Measurements from ENCODE around the gene DCUN1D3.

DCUN1D3 gene

DNA sequence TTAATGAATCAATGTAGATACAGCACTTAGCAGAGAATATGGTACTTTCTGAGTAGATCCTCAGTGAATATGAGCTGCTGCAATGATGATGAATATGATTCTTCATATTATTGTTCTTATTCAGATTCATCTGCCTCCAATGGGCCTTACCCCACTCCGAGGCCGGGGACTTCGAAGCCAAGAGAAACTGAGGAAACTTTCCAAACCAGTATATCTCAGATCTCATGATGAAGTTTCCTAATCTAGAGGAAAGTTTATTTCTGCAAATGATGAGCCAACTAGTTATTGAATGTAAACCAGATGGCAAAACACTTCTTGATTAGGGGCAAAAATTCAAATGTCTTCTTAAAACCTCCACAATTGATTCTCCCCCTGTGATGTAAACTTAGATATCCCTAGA lies 23.7 kb upstream of the DCUN1D3 start:
- Mint-ChIP-seq H3K9me3 (no peaks in the 10 kb centered on the region), H3K27ac (no peak overlapping the region), H3K27me3 (ENCODE audit: low read depth, poor library complexity) (no peaks in the 10 kb centered on the region), H3K36me3 (ENCODE audit: low read depth) (peaks cover 28% of the 10 kb centered on the region), H3K4me3 (no peak overlapping the region), H3K4me1 (peaks cover 6% of the 10 kb centered on the region)
- TF ChIP-seq, protein P1, sequence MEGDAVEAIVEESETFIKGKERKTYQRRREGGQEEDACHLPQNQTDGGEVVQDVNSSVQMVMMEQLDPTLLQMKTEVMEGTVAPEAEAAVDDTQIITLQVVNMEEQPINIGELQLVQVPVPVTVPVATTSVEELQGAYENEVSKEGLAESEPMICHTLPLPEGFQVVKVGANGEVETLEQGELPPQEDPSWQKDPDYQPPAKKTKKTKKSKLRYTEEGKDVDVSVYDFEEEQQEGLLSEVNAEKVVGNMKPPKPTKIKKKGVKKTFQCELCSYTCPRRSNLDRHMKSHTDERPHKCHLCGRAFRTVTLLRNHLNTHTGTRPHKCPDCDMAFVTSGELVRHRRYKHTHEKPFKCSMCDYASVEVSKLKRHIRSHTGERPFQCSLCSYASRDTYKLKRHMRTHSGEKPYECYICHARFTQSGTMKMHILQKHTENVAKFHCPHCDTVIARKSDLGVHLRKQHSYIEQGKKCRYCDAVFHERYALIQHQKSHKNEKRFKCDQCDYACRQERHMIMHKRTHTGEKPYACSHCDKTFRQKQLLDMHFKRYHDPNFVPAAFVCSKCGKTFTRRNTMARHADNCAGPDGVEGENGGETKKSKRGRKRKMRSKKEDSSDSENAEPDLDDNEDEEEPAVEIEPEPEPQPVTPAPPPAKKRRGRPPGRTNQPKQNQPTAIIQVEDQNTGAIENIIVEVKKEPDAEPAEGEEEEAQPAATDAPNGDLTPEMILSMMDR (IDR thresholded peaks at IDR 0.05): no peak
- no peak for DNase-seq

DNA sequence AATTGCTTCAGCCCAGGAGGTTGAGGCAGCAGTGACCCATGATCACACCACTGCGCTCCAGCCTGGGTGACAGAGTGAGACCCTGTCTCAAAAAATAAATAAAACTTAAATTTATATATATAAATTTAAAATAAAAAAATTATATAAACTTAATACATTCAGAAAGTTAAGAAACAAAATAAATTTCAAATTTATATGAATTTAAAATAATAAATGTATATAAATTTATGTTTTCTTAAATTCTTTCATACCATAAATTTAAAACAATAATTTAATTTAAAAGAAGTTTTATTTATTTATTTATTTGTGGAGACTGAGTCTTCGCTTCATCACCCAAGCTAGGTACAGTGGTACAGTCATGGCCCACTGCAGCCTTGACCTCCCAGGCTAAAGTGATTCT lies 20.6 kb upstream of the DCUN1D3 start:
- TF ChIP-seq, protein P1 (IDR thresholded peaks at IDR 0.05): no peak
- Mint-ChIP-seq H3K4me1 (peaks cover 31% of the 10 kb centered on the region), H3K27ac (no peak overlapping the region), H3K9me3 (peaks cover 5% of the 10 kb centered on the region), H3K27me3 (ENCODE audit: low read depth, poor library complexity) (no peaks in the 10 kb centered on the region), H3K4me3 (no peak overlapping the region), H3K36me3 (ENCODE audit: low read depth) (peaks cover 47% of the 10 kb centered on the region)
- no peak for DNase-seq

GRCh38 chr16:20920091-20920490 lies 19.9 kb upstream of the DCUN1D3 start:
- Mint-ChIP-seq H3K4me1 (peaks cover 37% of the 10 kb centered on the region), H3K36me3 (ENCODE audit: low read depth) (peaks cover 47% of the 10 kb centered on the region)
- TF ChIP-seq, protein P1 (IDR thresholded peaks at IDR 0.05): no peak

GRCh38 chr16:20918486-20919239 lies 18.5 kb upstream of the DCUN1D3 start:
- H3K36me3 Mint-ChIP-seq (ENCODE audit: low read depth): peaks cover 41% of the 10 kb centered on the region
- TF ChIP-seq, protein P1 (IDR thresholded peaks at IDR 0.05): no peak
- no peak overlapping the region for H3K4me3 Mint-ChIP-seq
- no peaks in the 10 kb centered on the region for H3K27me3 Mint-ChIP-seq (ENCODE audit: low read depth, poor library complexity)
- DNase-seq: no peak
- peaks cover 41% of the 10 kb centered on the region for H3K4me1 Mint-ChIP-seq
- peak overlapping the region; percentile 3 for H3K27ac Mint-ChIP-seq
- peaks cover 5% of the 10 kb centered on the region for H3K9me3 Mint-ChIP-seq

More at GRCh38 chr16:20920091-20920490, 19.9 kb upstream of the DCUN1D3 start:
- peaks cover 5% of the 10 kb centered on the region for H3K9me3 Mint-ChIP-seq
- H3K27me3 Mint-ChIP-seq (ENCODE audit: low read depth, poor library complexity): no peaks in the 10 kb centered on the region
- H3K4me3 Mint-ChIP-seq: no peak overlapping the region
- no peak for DNase-seq
- no peak overlapping the region for H3K27ac Mint-ChIP-seq

GRCh38 chr16:20916942-20917341 lies 16.8 kb upstream of the DCUN1D3 start:
- TF ChIP-seq, protein P1 (IDR thresholded peaks at IDR 0.05): no peak
- Mint-ChIP-seq H3K4me1 (peaks cover 44% of the 10 kb centered on the region), H3K36me3 (ENCODE audit: low read depth) (peaks cover 37% of the 10 kb centered on the region), H3K27me3 (ENCODE audit: low read depth, poor library complexity) (no peaks in the 10 kb centered on the region), H3K9me3 (peaks cover 5% of the 10 kb centered on the region), H3K27ac (peak overlapping the region; percentile 26), H3K4me3 (no peak overlapping the region)
- no peak for DNase-seq

DNA sequence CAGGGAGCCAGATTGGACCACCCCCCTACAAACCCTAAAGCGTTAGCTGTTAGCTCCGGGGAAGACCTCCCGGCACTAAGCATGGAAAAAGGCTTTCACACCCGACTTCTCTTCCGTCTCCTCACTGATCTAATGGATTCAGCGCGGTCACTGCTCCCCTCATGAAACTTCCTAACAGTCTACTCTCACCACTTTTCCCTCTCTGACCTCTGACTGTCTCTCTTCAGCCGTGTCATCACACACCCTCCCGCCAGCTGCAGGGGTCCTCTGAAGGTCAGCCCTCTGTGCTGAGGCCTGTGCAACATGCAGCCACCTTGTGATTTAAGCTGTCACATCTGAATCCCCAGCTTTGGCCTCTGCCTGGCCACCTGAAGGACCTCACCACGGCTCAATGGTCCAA lies 16.1 kb upstream of the DCUN1D3 start:
- H3K4me1 Mint-ChIP-seq: peaks cover 46% of the 10 kb centered on the region
- H3K27me3 Mint-ChIP-seq (ENCODE audit: low read depth, poor library complexity): no peaks in the 10 kb centered on the region
- peaks cover 37% of the 10 kb centered on the region for H3K36me3 Mint-ChIP-seq (ENCODE audit: low read depth)
- peak overlapping the region; percentile 34 for H3K4me3 Mint-ChIP-seq
- TF ChIP-seq, protein P1 (IDR thresholded peaks at IDR 0.05): no peak
- peaks cover 5% of the 10 kb centered on the region for H3K9me3 Mint-ChIP-seq
- peak overlapping the region; percentile 95 for H3K27ac Mint-ChIP-seq
- peak; percentile 19 for DNase-seq

Measured in nephron progenitor cell (in vitro differentiated cells).